22Rv1 (cell line): ENCODE results near the gene RNFT2.

Experiments
- CTCF ChIP-seq: fragments of 450-650 bp; IDR thresholded peaks from 2 replicates; pipeline ENCODE4 v1.5.1; 2017; ENCODE audit warnings: mild to moderate bottlenecking
- ZFX ChIP-seq: fragments of 450-650 bp; IDR thresholded peaks from 2 replicates; pipeline ENCODE4 v1.6.1; 2017; ENCODE audit warnings: antibody characterized with exemption, borderline replicate concordance

DNA sequence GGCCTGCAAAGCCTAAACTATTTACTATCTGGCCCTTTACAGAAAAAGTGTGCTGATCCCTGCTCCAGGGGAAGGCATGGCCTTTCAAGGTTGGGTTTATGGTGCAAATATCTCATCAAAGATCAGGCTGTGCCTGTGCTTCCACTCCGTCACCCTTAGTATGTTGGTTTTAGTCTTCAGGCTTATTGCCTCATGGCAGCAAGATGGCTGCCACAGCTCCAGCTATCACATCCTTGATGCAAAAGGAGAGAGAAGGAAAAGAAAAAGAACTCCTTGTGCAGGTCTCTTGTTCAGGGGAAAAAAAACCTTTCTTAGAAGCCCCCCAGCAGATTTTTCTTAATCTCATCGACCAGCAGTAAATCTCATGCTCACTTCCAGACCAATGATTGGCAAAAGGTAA is 152.2 kb downstream of the RNFT2 start:
- TF ChIP-seq CTCF (no peak), ZFX (no peak)
